ENCODE data around the gene NETO2. TPM values are rescaled to one million over a fixed set of nuclear protein-coding genes. Genes with fewer than 3 reads are reported as not detected.

NETO2 gene
- total RNA-seq, 1 donor, result 6.0 TPM

GRCh38 chr16:47136099-47136842 lies 7.5 kb downstream of the NETO2 start:
- peak; percentile 60 for DNase-seq (ENCODE audit: low read depth)
- H3K4me3 ChIP-seq (ENCODE audit: low read depth, low read length), result no peak overlapping the region
- no peak for TF ChIP-seq CTCF (IDR thresholded peaks at IDR 0.05; ENCODE audit: insufficient read depth, low read length)

GRCh38 chr16:47134550-47134949 lies 9.2 kb downstream of the NETO2 start:
- no peak for DNase-seq (ENCODE audit: low read depth)
- no peak for TF ChIP-seq CTCF (IDR thresholded peaks at IDR 0.05; ENCODE audit: insufficient read depth, low read length)
- H3K4me3 ChIP-seq (ENCODE audit: low read depth, low read length), result no peak overlapping the region

- no peak for TF ChIP-seq CTCF (IDR thresholded peaks at IDR 0.05; ENCODE audit: insufficient read depth, low read length)
- no peak overlapping the region for H3K4me3 ChIP-seq (ENCODE audit: low read depth, low read length)
- peak; percentile 11 for DNase-seq (ENCODE audit: low read depth)
Measured at GRCh38 chr16:47132308-47132707, 11.4 kb downstream of the NETO2 start.

GRCh38 chr16:47129755-47130435 lies 13.8 kb downstream of the NETO2 start:
- no peak for TF ChIP-seq CTCF (IDR thresholded peaks at IDR 0.05; ENCODE audit: insufficient read depth, low read length)
- no peak overlapping the region for H3K4me3 ChIP-seq (ENCODE audit: low read depth, low read length)
- DNase-seq (ENCODE audit: low read depth), result no peak

- no peak for DNase-seq (ENCODE audit: low read depth)
- TF ChIP-seq CTCF (IDR thresholded peaks at IDR 0.05; ENCODE audit: insufficient read depth, low read length), result no peak
- H3K4me3 ChIP-seq (ENCODE audit: low read depth, low read length), result no peak overlapping the region
Measured at GRCh38 chr16:47127541-47127940, 16.2 kb downstream of the NETO2 start.

- no peak for TF ChIP-seq CTCF (IDR thresholded peaks at IDR 0.05; ENCODE audit: insufficient read depth, low read length)
- DNase-seq (ENCODE audit: low read depth), result no peak
- no peak overlapping the region for H3K4me3 ChIP-seq (ENCODE audit: low read depth, low read length)
Measured at GRCh38 chr16:47125757-47126156, 18.0 kb downstream of the NETO2 start.
